ENCODE measurements around the gene INPP4B. TPM values are rescaled to one million over a fixed set of nuclear protein-coding genes. Genes with fewer than 3 reads are reported as not detected.

Gene INPP4B
- total RNA-seq, 1 donor from 2014 or later, result 27.0 TPM

GRCh38 chr4:142356801-142357200, 489.3 kb downstream of the INPP4B start:
- intact Hi-C loops (cut with micrococcal nuclease), result loop anchor here (10.0 kb wide), 1 partner anchor 722 kb away; the partner anchor contains the start of gene IL15

GRCh38 chr4:142356118-142356759, 489.9 kb downstream of the INPP4B start:
- intact Hi-C loops (cut with micrococcal nuclease), result loop anchor here (10.0 kb wide), 1 partner anchor 721 kb away; the partner anchor contains the start of gene IL15

- intact Hi-C loops (cut with micrococcal nuclease), result loop anchor here (1.0 to 10.0 kb wide), 3 partner anchors 12 to 721 kb away; partner anchors contain the start of gene IL15
Observed at GRCh38 chr4:142355421-142355930, 490.6 kb downstream of the INPP4B start.

- intact Hi-C loops (cut with micrococcal nuclease), result loop anchor here (1.0 to 10.0 kb wide), 4 partner anchors 12 to 1048 kb away; partner anchors contain the start of gene IL15
Observed at GRCh38 chr4:142354794-142355420, 491.2 kb downstream of the INPP4B start.

- intact Hi-C loops (cut with micrococcal nuclease), result loop anchor here (5.0 to 10.0 kb wide), 2 partner anchors 719 to 1047 kb away; partner anchors contain the start of gene IL15
Observed at GRCh38 chr4:142354041-142354440, 492.1 kb downstream of the INPP4B start.

GRCh38 chr4:142353149-142353738, 492.9 kb downstream of the INPP4B start:
- intact Hi-C loops (cut with micrococcal nuclease), result loop anchor here (1.0 to 10.0 kb wide), 11 partner anchors 24 to 1046 kb away; partner anchors contain the start of gene IL15

GRCh38 chr4:142352712-142353111, 493.4 kb downstream of the INPP4B start:
- intact Hi-C loops (cut with micrococcal nuclease), result loop anchor here (1.0 to 10.0 kb wide), 11 partner anchors 25 to 1045 kb away; partner anchors contain the start of gene IL15

- intact Hi-C loops (cut with micrococcal nuclease), result loop anchor here (2.0 to 10.0 kb wide), 3 partner anchors 69 to 1045 kb away; partner anchors contain the start of gene IL15
Observed at GRCh38 chr4:142351958-142352357, 494.1 kb downstream of the INPP4B start.

- intact Hi-C loops (cut with micrococcal nuclease), result loop anchor here (5.0 to 10.0 kb wide), 2 partner anchors 716 to 1044 kb away; partner anchors contain the start of gene IL15
Observed at GRCh38 chr4:142350871-142351270, 495.2 kb downstream of the INPP4B start.

GRCh38 chr4:142348613-142349021, 497.5 kb downstream of the INPP4B start:
- intact Hi-C loops (cut with micrococcal nuclease), result no loop called here

GRCh38 chr4:142347241-142347640, 498.9 kb downstream of the INPP4B start:
- intact Hi-C loops (cut with micrococcal nuclease), result no loop called here

- intact Hi-C loops (cut with micrococcal nuclease), result no loop called here
Observed at GRCh38 chr4:142345924-142346323, 500.2 kb downstream of the INPP4B start.

- intact Hi-C loops (cut with micrococcal nuclease), result no loop called here
Observed at GRCh38 chr4:142341268-142341667, 504.8 kb downstream of the INPP4B start.

- intact Hi-C loops (cut with micrococcal nuclease), result no loop called here
Observed at GRCh38 chr4:142339053-142339452, 507.0 kb downstream of the INPP4B start.

GRCh38 chr4:142336251-142336934, 509.7 kb downstream of the INPP4B start:
- intact Hi-C loops (cut with micrococcal nuclease), result no loop called here

- intact Hi-C loops (cut with micrococcal nuclease), result no loop called here
Observed at GRCh38 chr4:142334931-142335330, 511.2 kb downstream of the INPP4B start.

GRCh38 chr4:142331646-142332045, 514.5 kb downstream of the INPP4B start:
- intact Hi-C loops (cut with micrococcal nuclease), result no loop called here

GRCh38 chr4:142331132-142331531, 515.0 kb downstream of the INPP4B start:
- intact Hi-C loops (cut with micrococcal nuclease), result no loop called here

- intact Hi-C loops (cut with micrococcal nuclease), result no loop called here
Observed at GRCh38 chr4:142330311-142330710, 515.8 kb downstream of the INPP4B start.

- intact Hi-C loops (cut with micrococcal nuclease), result no loop called here
Observed at GRCh38 chr4:142329313-142329712, 516.8 kb downstream of the INPP4B start.

GRCh38 chr4:142326181-142326580, 519.9 kb downstream of the INPP4B start:
- intact Hi-C loops (cut with micrococcal nuclease), result no loop called here

Measured in T-helper 1 cell treated with Interleukin-12 subunit alpha and Interleukin-12 subunit beta and Interleukin-4 antibody, amounts not matched to agents 30 ng/mL and 1 ng/mL, for 36 hours (primary cell).